A549 (cell line): ENCODE data around the gene BGN. TPM values are rescaled to one million over a fixed set of nuclear protein-coding genes. Genes with fewer than 3 reads are reported as not detected.

Experiments used
- ATAC-seq, 2 experiments: fragments of 200-7000 bp in 1 of 2; fragments of >200 bp in 1 of 2; cut with Nextera tagmentation in 1 of 2; cut with Tn5 transposase in 1 of 2; 3 replicates each; pipeline versions ENCODE4 v1.8.0 to v1.9.1; 2018 to 2020; ENCODE audit warnings: mild to moderate bottlenecking in 1 of 2, moderate library complexity in 1 of 2
- CTCF ChIA-PET: fragments of 300-600 bp; sonication (Branson Sonifier 250); formaldehyde crosslinking; extraction: SDS; loops from one replicate; lab custom pipeline; 2021; ENCODE audit warnings: antibody characterized with exemption, inconsistent platforms; lab: Yijun Ruan, JAX
- POLR2A ChIA-PET: fragments of 350-600 bp; formaldehyde crosslinking; extraction: SDS; loops from one replicate; lab custom pipeline; 2021; ENCODE audit warnings: antibody characterized with exemption, inconsistent platforms; lab: Yijun Ruan, JAX
- DNase-seq, 2 experiments: peaks; one replicate each; pipeline versions ENCODE4 v3.0.0 to v3.0.0-alpha.2; 2011 to 2016; ENCODE audit warnings: low read depth in 1 of 2, low spot score in 1 of 2
- FAIRE-seq: peaks from 2 replicates; lab custom pipeline; 2011; peaks lifted over from hg19 to GRCh38; lab: Jason Lieb, UNC
- H3K27ac ChIP-seq, 2 experiments: fragments of >200 bp; sonication (Bioruptor Twin); formaldehyde crosslinking; 3 replicates each; pipeline ENCODE4 v1.5.1; 2016 to 2017
- H3K4me1 ChIP-seq: fragments of >200 bp; sonication (Bioruptor Twin); formaldehyde crosslinking; 3 replicates; pipeline ENCODE4 v1.6.1; 2016
- H3K4me2 ChIP-seq: fragments of >200 bp; sonication (Bioruptor Twin); formaldehyde crosslinking; 3 replicates; pipeline ENCODE4 v1.6.1; 2016
- H3K4me3 ChIP-seq: fragments of >200 bp; sonication (Bioruptor Twin); formaldehyde crosslinking; 3 replicates; pipeline ENCODE4 v1.5.1; 2016
- H3K9me3 ChIP-seq: fragments of >200 bp; sonication (Bioruptor Twin); formaldehyde crosslinking; 3 replicates; pipeline ENCODE4 v1.6.1; 2016
- BCL3 ChIP-seq: fragments of >200 bp; sonication (Bioruptor Twin); formaldehyde crosslinking; IDR thresholded peaks from 3 replicates; pipeline ENCODE4 v1.6.1; 2016
- BHLHE40 ChIP-seq: IDR thresholded peaks from 2 replicates; pipeline ENCODE4 v1.6.1; 2012; ENCODE audit warnings: low read depth, low read length, inconsistent platforms
- CHD2 ChIP-seq: fragments of 150-350 bp; IDR thresholded peaks from 2 replicates; pipeline ENCODE4 v1.6.1; 2014; ENCODE audit warnings: low read length; ENCODE audit not compliant: partially characterized antibody
- CTCF ChIP-seq: fragments of >200 bp; sonication (Bioruptor Twin); formaldehyde crosslinking; IDR thresholded peaks from 3 replicates; pipeline ENCODE4 v1.5.1; 2016
- ESRRA ChIP-seq: fragments of 150-350 bp; IDR thresholded peaks from 2 replicates; pipeline ENCODE4 v1.6.1; 2014; ENCODE audit warnings: mild to moderate bottlenecking, low read length, borderline replicate concordance
- FOSB ChIP-seq: fragments of 250-450 bp; sonication (Bioruptor Pico); IDR thresholded peaks from 2 replicates; pipeline ENCODE4 v1.5.0; 2020; ENCODE audit warnings: mild to moderate bottlenecking, moderate library complexity
- GATA3 ChIP-seq: IDR thresholded peaks from 2 replicates; pipeline ENCODE4 v1.6.1; 2012; ENCODE audit warnings: borderline replicate concordance
- HOXB5 ChIP-seq: fragments of 250-450 bp; sonication (Bioruptor Pico); IDR thresholded peaks from 2 replicates; pipeline ENCODE4 v1.5.0; 2020; ENCODE audit warnings: mild to moderate bottlenecking, moderate library complexity
- KDM1A ChIP-seq: fragments of 200-600 bp; sonication (generic); IDR thresholded peaks from 2 replicates; pipeline ENCODE4 v1.6.1; 2016; ENCODE audit warnings: low read depth, mild to moderate bottlenecking
- MAFK ChIP-seq: fragments of 450-650 bp; IDR thresholded peaks from 2 replicates; pipeline ENCODE4 v1.6.1; 2014; ENCODE audit not compliant: partially characterized antibody
- MAX ChIP-seq: IDR thresholded peaks from 2 replicates; pipeline ENCODE4 v1.6.1; 2012
- NR3C1 ChIP-seq: fragments of >200 bp; sonication (Bioruptor Twin); formaldehyde crosslinking; IDR thresholded peaks from 3 replicates; pipeline ENCODE4 v1.6.1; 2017
- POLR2A ChIP-seq: IDR thresholded peaks from 2 replicates; pipeline ENCODE4 v1.6.1; 2012; ENCODE audit warnings: mild to moderate bottlenecking, low read length
- POLR2AphosphoS2 ChIP-seq: conservative IDR thresholded peaks from 2 replicates; pipeline ENCODE4 v1.6.1; 2012; ENCODE audit warnings: low read length, improper control_type of control experiment, inconsistent platforms
- RARB ChIP-seq: fragments of 250-450 bp; sonication (Bioruptor Pico); IDR thresholded peaks from 2 replicates; pipeline ENCODE4 v1.8.0; 2021; ENCODE audit warnings: mild to moderate bottlenecking, moderate library complexity
- RCOR1 ChIP-seq: fragments of 150-350 bp; IDR thresholded peaks from 2 replicates; pipeline ENCODE4 v1.6.1; 2014; ENCODE audit warnings: antibody characterized with exemption, low read length, low read depth
- RFX5 ChIP-seq: fragments of 450-650 bp; IDR thresholded peaks from 2 replicates; pipeline ENCODE4 v1.7.1; 2014; ENCODE audit warnings: antibody characterized with exemption, mild to moderate bottlenecking, moderate library complexity
- TP53 ChIP-seq: fragments of 250-450 bp; sonication (Bioruptor Pico); IDR thresholded peaks from 2 replicates; pipeline ENCODE4 v1.5.0; 2021; ENCODE audit warnings: mild to moderate bottlenecking, moderate library complexity
- USF2 ChIP-seq: fragments of 450-650 bp; IDR thresholded peaks from 2 replicates; pipeline ENCODE4 v1.6.1; 2014; ENCODE audit warnings: antibody characterized with exemption
- ZC3H11A ChIP-seq: fragments of 450-650 bp; IDR thresholded peaks from 2 replicates; pipeline ENCODE4 v1.6.1; 2014; ENCODE audit warnings: antibody characterized with exemption, mild to moderate bottlenecking
- ZFP36 ChIP-seq: fragments of 450-650 bp; IDR thresholded peaks from 2 replicates; pipeline ENCODE4 v1.6.1; 2014; ENCODE audit warnings: borderline replicate concordance; ENCODE audit not compliant: partially characterized antibody
- ZNF302 ChIP-seq: fragments of 250-450 bp; sonication (Bioruptor Pico); IDR thresholded peaks from 2 replicates; pipeline ENCODE4 v1.9.0; 2021; ENCODE audit warnings: inconsistent platforms, mild to moderate bottlenecking, moderate library complexity
- ZSCAN20 ChIP-seq: fragments of 250-450 bp; sonication (Bioruptor Pico); IDR thresholded peaks from 2 replicates; pipeline ENCODE4 v1.8.0; 2022; ENCODE audit warnings: mild to moderate bottlenecking, moderate library complexity
- WGBS: methylation state at CpG from one replicate; pipeline ENCODE4 v1.1.6; 2017; ENCODE audit errors: missing lambda C conversion rate; 5-methylcytosine and 5-hydroxymethylcytosine counted together
- polyA plus RNA-seq, 4 experiments: library from polyadenylated mRNA; depleted of rRNA in 3 of 4; stranded (reverse); fragments of >200 nt; fragmentation: RNase III in 1 of 4; extraction: RNeasy Plus Mini Kit Qiagen cat#74134 plus additional on column Dnase treatment in 1 of 4; gene quantifications; 2 replicates in 3 of 4; 3 replicates in 1 of 4; pipeline ENCODE4 v1.2.3, GENCODE V29; 2011 to 2017

BGN gene
- polyA plus RNA-seq, 2 of the 4 experiments (the other 2 are of a cell fraction): 0.04 TPM; not detected in 1

- no peak within 1 kb of the TSS for H3K27ac ChIP-seq
- no peak for TF ChIP-seq TP53 (CRISPR knock-in tag)
- TF ChIP-seq KDM1A: no peak
- TF ChIP-seq ZNF302 (CRISPR knock-in tag): no peak
- TF ChIP-seq BCL3: no peak
- no peak for TF ChIP-seq MAX
- no peak for TF ChIP-seq FOSB
- TF ChIP-seq NR3C1: no peak
- no peak for TF ChIP-seq ZSCAN20
- TF ChIP-seq CHD2: no peak
- no peak for TF ChIP-seq RFX5
- no peak for TF ChIP-seq POLR2AphosphoS2
- TF ChIP-seq BHLHE40: no peak
- TF ChIP-seq HOXB5 (CRISPR knock-in tag): no peak
- no peak for TF ChIP-seq USF2
- no peak for TF ChIP-seq GATA3
- TF ChIP-seq, all 56 proteins: peak for 0
- H3K4me2 ChIP-seq: no peak within 1 kb of the TSS
- 97% methylated on average over 13 of the region's 30 CpGs for WGBS
- no peak within 1 kb of the TSS for H3K4me3 ChIP-seq
- CTCF ChIA-PET: interaction anchor here (0.6 to 2.7 kb wide), 5 partner anchors 12 to 492 kb away, joined by 3 to 13 read pairs (median 3); no protein-coding TSS in a partner anchor
- ATAC-seq (no peak), DNase-seq (no peak), FAIRE-seq (no peak)
- POLR2A ChIA-PET: interaction anchor here (0.5 kb wide), 1 partner anchor 268 kb away, joined by 3 read pairs; no protein-coding TSS in a partner anchor
- no peaks in the 10 kb centered on the region for H3K9me3 ChIP-seq
- H3K4me1 ChIP-seq: no peaks in the 10 kb centered on the region
Observed at GRCh38 chrX:153445856-153446635, 48.7 kb upstream of the BGN start, which contains the start of gene TREX2. TREX2 (minus strand) TSS chrX:153446056; CDS start chrX:153445430, 626 bp downstream.

GRCh38 chrX:153446636-153446936 lies 48.2 kb upstream of the BGN start:
- CTCF ChIA-PET: interaction anchor here (0.8 to 2.7 kb wide), 2 partner anchors 14 to 61 kb away, joined by 3 to 13 read pairs; no protein-coding TSS in a partner anchor
- no peak for ATAC-seq

More at GRCh38 chrX:153446636-153446936, 48.2 kb upstream of the BGN start:
- no peak overlapping the region for H3K27ac ChIP-seq
- DNase-seq: no peak
- WGBS: 100% methylated on average over 3 of the region's 10 CpGs
- no peaks in the 10 kb centered on the region for H3K4me1 ChIP-seq
- H3K9me3 ChIP-seq: no peaks in the 10 kb centered on the region
- H3K4me2 ChIP-seq: no peak overlapping the region
- TF ChIP-seq ZFP36 (no peak), CHD2 (no peak), RCOR1 (no peak), FOSB (no peak), ESRRA (no peak), NR3C1 (no peak), POLR2A (no peak), RARB (no peak), MAFK (no peak), ZC3H11A (no peak), CTCF (no peak), USF2 (no peak)
- H3K4me3 ChIP-seq: no peak overlapping the region
- no peak for FAIRE-seq
- POLR2A ChIA-PET: interaction anchor here (0.5 kb wide), 1 partner anchor 268 kb away, joined by 3 read pairs; no protein-coding TSS in a partner anchor
